ENCODE data around the gene ATAD1. TPM values are rescaled to one million over a fixed set of nuclear protein-coding genes. Genes with fewer than 3 reads are reported as not detected.

The ATAD1 gene
- total and polyA plus RNA-seq, 9 of the 15 experiments (the other 6 are each of a cell fraction or from before 2014, with no cell fraction given): 11.3 to 33.8 (median 27.3) TPM

DNA sequence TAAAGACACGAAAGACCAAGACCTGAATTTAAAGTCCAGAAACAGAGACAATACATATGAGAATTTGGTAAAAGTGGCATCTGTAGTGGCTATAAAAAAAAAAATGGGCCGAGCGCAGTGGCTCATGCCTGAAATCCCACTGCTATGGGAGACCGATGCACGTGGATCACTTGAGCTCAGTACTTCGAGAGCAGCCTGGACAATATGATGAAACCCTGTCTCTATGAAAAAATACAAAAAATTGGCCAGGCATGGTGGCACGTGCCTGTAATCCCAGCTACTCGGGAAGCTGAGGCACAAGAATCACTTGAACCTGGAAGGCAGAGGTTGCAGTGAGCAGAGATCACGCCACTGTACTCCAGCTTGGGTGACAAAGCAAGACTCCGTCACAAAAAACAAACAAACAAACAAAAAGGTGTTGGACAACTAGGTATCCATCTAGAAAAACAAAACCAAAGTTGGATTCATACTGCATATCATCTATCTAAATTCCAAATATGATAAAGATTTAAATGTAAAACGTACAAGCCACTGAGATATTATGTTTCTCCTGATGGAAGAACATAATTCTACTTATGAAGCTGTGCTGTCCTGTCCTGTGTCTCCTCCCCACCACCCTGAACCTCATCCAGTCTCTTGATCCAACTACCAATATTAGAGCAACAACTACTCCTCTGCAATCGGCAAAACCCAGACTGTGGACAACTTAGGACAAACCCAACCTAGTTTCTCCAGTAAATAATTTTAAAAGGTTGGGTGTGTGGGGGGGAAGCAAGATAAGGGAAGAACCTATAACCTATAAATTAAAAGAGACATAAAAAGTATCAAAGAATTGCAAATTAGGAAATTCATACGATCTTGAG, 53.7 kb downstream of the ATAD1 start:
- ATAC-seq (no peak), DNase-seq (ENCODE audit: extremely low read depth in 1 of 4, low spot score in 3 of 4) (no peak), FAIRE-seq (no peak)
- no peaks in the 10 kb centered on the region for H4K20me1 ChIP-seq (replicated peaks; ENCODE audit: control insufficient read depth, insufficient read depth, low read length)
- ChIA-PET POLR2A (no interaction called here), CTCF (ENCODE audit: low intra/inter-chr PET ratio) (no interaction called here)
- intact Hi-C loops (cut with micrococcal nuclease) (no loop called here), in situ Hi-C loops (cut with MboI) (no loop called here)
- no peak overlapping the region for H3K4me2 ChIP-seq (ENCODE audit: insufficient read depth, low read length)
- no peaks in the 10 kb centered on the region for H3K9me3 ChIP-seq (replicated peaks; ENCODE audit: control insufficient read depth, insufficient read depth, low read depth, low read length)
- no peak overlapping the region for H3K27ac ChIP-seq (ENCODE audit: extremely low read depth, low read depth, low read length)
- H3K4me1 ChIP-seq (replicated peaks in 1 of 2; ENCODE audit: control insufficient read depth in 2 of 2, insufficient read depth in 2 of 2, low read length in 2 of 2): peaks cover 3 to 6% of the 10 kb centered on the region in 2 experiments; a peak in 3 of 5 replicates
- H2AFZ ChIP-seq (ENCODE audit: low read depth, low read length): no peak overlapping the region
- no peak overlapping the region for H3K9ac ChIP-seq (ENCODE audit: insufficient read depth in 1 of 2, low read depth in 2 of 2, low read length in 2 of 2)
- BruUV-seq (replicated peaks): no TSS peak
- no peaks in the 10 kb centered on the region for H3K79me2 ChIP-seq (ENCODE audit: control insufficient read depth, insufficient read depth, low read length)
- WGBS (ENCODE audit: insufficient coverage, low coverage, missing lambda C conversion rate): 88% methylated on average over 9 of the region's 13 CpGs
- H3K4me3 ChIP-seq: no peak overlapping the region
- peaks cover 50% of the 10 kb centered on the region; the same call in 1 of the 3 replicates for H3K36me3 ChIP-seq (ENCODE audit: control insufficient read depth, insufficient read depth, low read length)
- H3K9me1 ChIP-seq (ENCODE audit: control insufficient read depth, insufficient read depth, low read length): no peaks in the 10 kb centered on the region
- H3K27me3 ChIP-seq (ENCODE audit: control insufficient read depth in 2 of 2, insufficient read depth in 2 of 2, low read length in 2 of 2): no peaks in the 10 kb centered on the region
- TF ChIP-seq, protein P1, sequence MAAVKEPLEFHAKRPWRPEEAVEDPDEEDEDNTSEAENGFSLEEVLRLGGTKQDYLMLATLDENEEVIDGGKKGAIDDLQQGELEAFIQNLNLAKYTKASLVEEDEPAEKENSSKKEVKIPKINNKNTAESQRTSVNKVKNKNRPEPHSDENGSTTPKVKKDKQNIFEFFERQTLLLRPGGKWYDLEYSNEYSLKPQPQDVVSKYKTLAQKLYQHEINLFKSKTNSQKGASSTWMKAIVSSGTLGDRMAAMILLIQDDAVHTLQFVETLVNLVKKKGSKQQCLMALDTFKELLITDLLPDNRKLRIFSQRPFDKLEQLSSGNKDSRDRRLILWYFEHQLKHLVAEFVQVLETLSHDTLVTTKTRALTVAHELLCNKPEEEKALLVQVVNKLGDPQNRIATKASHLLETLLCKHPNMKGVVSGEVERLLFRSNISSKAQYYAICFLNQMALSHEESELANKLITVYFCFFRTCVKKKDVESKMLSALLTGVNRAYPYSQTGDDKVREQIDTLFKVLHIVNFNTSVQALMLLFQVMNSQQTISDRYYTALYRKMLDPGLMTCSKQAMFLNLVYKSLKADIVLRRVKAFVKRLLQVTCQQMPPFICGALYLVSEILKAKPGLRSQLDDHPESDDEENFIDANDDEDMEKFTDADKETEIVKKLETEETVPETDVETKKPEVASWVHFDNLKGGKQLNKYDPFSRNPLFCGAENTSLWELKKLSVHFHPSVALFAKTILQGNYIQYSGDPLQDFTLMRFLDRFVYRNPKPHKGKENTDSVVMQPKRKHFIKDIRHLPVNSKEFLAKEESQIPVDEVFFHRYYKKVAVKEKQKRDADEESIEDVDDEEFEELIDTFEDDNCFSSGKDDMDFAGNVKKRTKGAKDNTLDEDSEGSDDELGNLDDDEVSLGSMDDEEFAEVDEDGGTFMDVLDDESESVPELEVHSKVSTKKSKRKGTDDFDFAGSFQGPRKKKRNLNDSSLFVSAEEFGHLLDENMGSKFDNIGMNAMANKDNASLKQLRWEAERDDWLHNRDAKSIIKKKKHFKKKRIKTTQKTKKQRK (IDR thresholded peaks at IDR 0.05; ENCODE audit: borderline replicate concordance, low read depth, low read length): no peak
- TF ChIP-seq ZNF449 (CRISPR knock-in tag; IDR thresholded peaks at IDR 0.05): no peak
- TF ChIP-seq TCF3 (CRISPR knock-in tag; IDR thresholded peaks at IDR 0.05): no peak
- no peak for TF ChIP-seq ZBTB40 (IDR thresholded peaks at IDR 0.05)
- TF ChIP-seq ZBTB40 (CRISPR knock-in tag; IDR thresholded peaks at IDR 0.05): no peak
- TF ChIP-seq SMARCE1 (IDR thresholded peaks at IDR 0.05): no peak
- no peak for TF ChIP-seq HIVEP1 (CRISPR knock-in tag; IDR thresholded peaks at IDR 0.05)
